DND-41 (cell line): ENCODE measurements around the gene ABHD4.
"Not testable (repeated sequence)": the region's sequence is repeated elsewhere in the genome, so short reads cannot be mapped to it uniquely, and the experiment has no call there.

ENCODE experiments used
- CTCF ChIP-seq: IDR thresholded peaks from 2 replicates; pipeline ENCODE4 v1.5.1; 2012; ENCODE audit warnings: borderline replicate concordance, low read length, moderate library complexity, mild to moderate bottlenecking; ENCODE audit not compliant: poor library complexity, severe bottlenecking; ENCODE audit errors: extremely low read depth
- EZH2 ChIP-seq: IDR thresholded peaks from 3 replicates; pipeline ENCODE4 v1.6.1; 2012; ENCODE audit warnings: borderline replicate concordance, low read depth, mild to moderate bottlenecking, moderate library complexity, low read length, inconsistent platforms; ENCODE audit not compliant: severe bottlenecking

GRCh38 chr14:22553861-22554497 lies 44.1 kb upstream of the ABHD4 start:
- TF ChIP-seq CTCF, EZH2: not testable (repeated sequence)
